ENCODE results near the gene TIMM9.

DNA sequence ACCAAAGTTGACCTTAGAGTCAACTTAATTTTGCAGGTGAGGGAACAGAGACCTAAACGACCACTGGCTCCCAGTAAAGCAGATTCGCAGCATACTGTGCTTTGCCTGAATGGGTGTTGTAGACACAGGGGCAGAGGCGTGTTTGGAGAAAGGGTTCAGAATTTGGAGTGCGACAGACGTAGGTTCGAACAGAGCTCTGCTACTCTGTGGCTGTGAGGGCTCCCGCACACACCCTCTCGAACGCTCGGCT, 31.8 kb downstream of the TIMM9 start:
- TF ChIP-seq, protein P1, sequence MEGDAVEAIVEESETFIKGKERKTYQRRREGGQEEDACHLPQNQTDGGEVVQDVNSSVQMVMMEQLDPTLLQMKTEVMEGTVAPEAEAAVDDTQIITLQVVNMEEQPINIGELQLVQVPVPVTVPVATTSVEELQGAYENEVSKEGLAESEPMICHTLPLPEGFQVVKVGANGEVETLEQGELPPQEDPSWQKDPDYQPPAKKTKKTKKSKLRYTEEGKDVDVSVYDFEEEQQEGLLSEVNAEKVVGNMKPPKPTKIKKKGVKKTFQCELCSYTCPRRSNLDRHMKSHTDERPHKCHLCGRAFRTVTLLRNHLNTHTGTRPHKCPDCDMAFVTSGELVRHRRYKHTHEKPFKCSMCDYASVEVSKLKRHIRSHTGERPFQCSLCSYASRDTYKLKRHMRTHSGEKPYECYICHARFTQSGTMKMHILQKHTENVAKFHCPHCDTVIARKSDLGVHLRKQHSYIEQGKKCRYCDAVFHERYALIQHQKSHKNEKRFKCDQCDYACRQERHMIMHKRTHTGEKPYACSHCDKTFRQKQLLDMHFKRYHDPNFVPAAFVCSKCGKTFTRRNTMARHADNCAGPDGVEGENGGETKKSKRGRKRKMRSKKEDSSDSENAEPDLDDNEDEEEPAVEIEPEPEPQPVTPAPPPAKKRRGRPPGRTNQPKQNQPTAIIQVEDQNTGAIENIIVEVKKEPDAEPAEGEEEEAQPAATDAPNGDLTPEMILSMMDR (IDR thresholded peaks at IDR 0.05): no peak
- TF ChIP-seq POLR2A (IDR thresholded peaks at IDR 0.05): no peak

All from lower leg skin (tissue), 3 donors.